Adrenal gland (tissue), 12 donors: ENCODE data around the gene CBX8. TPM values are rescaled to one million over a fixed set of nuclear protein-coding genes. Genes with fewer than 3 reads are reported as not detected.

Source experiments
- DNase-seq, 7 donors: peaks; one replicate each; pipeline ENCODE4 v3.0.0-alpha.2; 2019 to 2020
- H3K27ac ChIP-seq, 5 donors: fragments of 200-600 bp; sonication (generic) in 4 of 5; 1 replicate in 3 of 5; 2 replicates in 2 of 5; pipeline versions ENCODE4 v1.5.1 to v1.8.0; 2016 to 2020; ENCODE audit warnings: mild to moderate bottlenecking in 1 of 5
- H3K27me3 ChIP-seq: fragments of 200-600 bp; 2 replicates; pipeline ENCODE4 v1.8.0; 2021
- H3K36me3 ChIP-seq, 2 donors: fragments of 200-600 bp; replicated peaks in 1 of 2; 1 replicate in 1 of 2; 2 replicates in 1 of 2; pipeline versions ENCODE4 v1.5.1 to v1.8.0; 2018 to 2022
- H3K4me1 ChIP-seq, 2 donors: fragments of 200-600 bp; replicated peaks in 1 of 2; 1 replicate in 1 of 2; 2 replicates in 1 of 2; pipeline versions ENCODE4 v1.5.1 to v1.8.0; 2018 to 2021
- H3K4me3 ChIP-seq, 4 donors: fragments of 200-600 bp; sonication (generic) in 3 of 4; one replicate each; pipeline ENCODE4 v1.5.1; 2016 to 2018
- H3K9me3 ChIP-seq, 3 donors: fragments of 200-600 bp; sonication (generic) in 1 of 3; replicated peaks in 1 of 3; 1 replicate in 2 of 3; 2 replicates in 1 of 3; pipeline versions ENCODE4 v1.5.1 to v1.8.0; 2016 to 2021
- POLR2A ChIP-seq, 2 donors: fragments of 450-650 bp; IDR thresholded peaks; one replicate each; pipeline ENCODE4 v1.6.1; 2017; ENCODE audit warnings: antibody characterized with exemption in 2 of 2, mild to moderate bottlenecking in 2 of 2, moderate library complexity in 1 of 2
- WGBS, 4 donors: extraction: QIAGEN DNeasy Blood & Tissue Kit in 2 of 4; methylation state at CpG; one replicate each; pipeline versions ENCODE4 v1.1.5 to v1.1.7; 2013 to 2017; 5-methylcytosine and 5-hydroxymethylcytosine counted together
- intact Hi-C, 2 donors: fragments of 100-400 bp; cut with DNase I; formaldehyde crosslinking; loops; one replicate each; pipeline versions ENCODE4 v1.14.1 to v1.15.0; 2022 to 2023
- polyA plus RNA-seq, 3 donors: library from polyadenylated mRNA; stranded (reverse); fragments of 200-250 nt in 2 of 3; fragments of 350-450 nt in 1 of 3; fragmentation: Illumina TruSeq in 1 of 3; extraction: RNeasy Lipid Tissue Mini Kit (QIAGEN cat#74804) in 1 of 3; gene quantifications; one replicate each; pipeline ENCODE4 v1.2.3, GENCODE V29; 2013 to 2014
- total RNA-seq, 9 donors: library from RNA; depleted of rRNA in 4 of 9; stranded (reverse); fragments of >200 nt in 4 of 9; fragments of 120-200 nt in 1 of 9; fragmentation: NEBNext Ultra II Directional in 1 of 9; extraction: Animal tissue kit (Norgen Biotek cat#: 25700) in 1 of 9; gene quantifications; one replicate each; pipeline versions ENCODE4 v1.1.0 to v1.2.4, GENCODE V29; 2013 to 2023
- TF ChIP-seq, protein P1 (sequence below), 6 experiments: fragments of 450-650 bp in 4 of 6; fragments of 200-600 bp in 2 of 6; sonication (generic) in 1 of 6; IDR thresholded peaks; 1 replicate in 5 of 6; 2 replicates in 1 of 6; pipeline versions ENCODE4 v1.5.1 to v1.8.0; 2016 to 2021; ENCODE audit warnings: antibody characterized with exemption in 6 of 6, mild to moderate bottlenecking in 2 of 6, moderate library complexity in 1 of 6
- donor health status: healthy with polysubstance abuse.
- donor health status: Bipolar disorder and iron deficiency.
- donor health status: DM: yes; HTN: yes; CAD: no.
- donor health status: DM: no; HTN: no; CAD: no.
- donor health status: DM: no; HTN: no; CAD: no.
- donor health status: DM: yes; HTN: yes; CAD: no.

CBX8 gene
- total and polyA plus RNA-seq, 12 donors = 0.85 to 10.6 (median 5.5) TPM

GRCh38 chr17:79781736-79782575, 14.9 kb downstream of the CBX8 start:
- peaks cover 28% of the 10 kb centered on the region for H3K27me3 ChIP-seq
- 70 to 91% (median 78%) methylated on average over 24 to 27 of the region's 27 CpGs for WGBS, 4 donors
- DNase-seq = no peak

GRCh38 chr17:79781012-79781650, 15.7 kb downstream of the CBX8 start:
- no peak for DNase-seq
- no peak for TF ChIP-seq POLR2A (IDR thresholded peaks at IDR 0.05)
- TF ChIP-seq, protein P1, sequence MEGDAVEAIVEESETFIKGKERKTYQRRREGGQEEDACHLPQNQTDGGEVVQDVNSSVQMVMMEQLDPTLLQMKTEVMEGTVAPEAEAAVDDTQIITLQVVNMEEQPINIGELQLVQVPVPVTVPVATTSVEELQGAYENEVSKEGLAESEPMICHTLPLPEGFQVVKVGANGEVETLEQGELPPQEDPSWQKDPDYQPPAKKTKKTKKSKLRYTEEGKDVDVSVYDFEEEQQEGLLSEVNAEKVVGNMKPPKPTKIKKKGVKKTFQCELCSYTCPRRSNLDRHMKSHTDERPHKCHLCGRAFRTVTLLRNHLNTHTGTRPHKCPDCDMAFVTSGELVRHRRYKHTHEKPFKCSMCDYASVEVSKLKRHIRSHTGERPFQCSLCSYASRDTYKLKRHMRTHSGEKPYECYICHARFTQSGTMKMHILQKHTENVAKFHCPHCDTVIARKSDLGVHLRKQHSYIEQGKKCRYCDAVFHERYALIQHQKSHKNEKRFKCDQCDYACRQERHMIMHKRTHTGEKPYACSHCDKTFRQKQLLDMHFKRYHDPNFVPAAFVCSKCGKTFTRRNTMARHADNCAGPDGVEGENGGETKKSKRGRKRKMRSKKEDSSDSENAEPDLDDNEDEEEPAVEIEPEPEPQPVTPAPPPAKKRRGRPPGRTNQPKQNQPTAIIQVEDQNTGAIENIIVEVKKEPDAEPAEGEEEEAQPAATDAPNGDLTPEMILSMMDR (IDR thresholded peaks at IDR 0.05) = no peak
- Histone ChIP-seq H3K4me1 (peaks cover 7 to 8% of the 10 kb centered on the region in 2 donors), H3K27ac (no peak overlapping the region), H3K36me3 (no peaks in the 10 kb centered on the region), H3K4me3 (no peak overlapping the region), H3K9me3 (no peaks in the 10 kb centered on the region), H3K27me3 (peaks cover 30% of the 10 kb centered on the region)
- 75 to 83% (median 77%) methylated on average over 11 to 12 of the region's 12 CpGs for WGBS, 4 donors
- intact Hi-C loops = loop anchor here in 1 of 2 donors (5.0 kb wide), 1 partner anchor 136 kb away; no protein-coding TSS in a partner anchor

More at GRCh38 chr17:79781736-79782575, 14.9 kb downstream of the CBX8 start:
- no peak overlapping the region for H3K27ac ChIP-seq
- intact Hi-C loops = loop anchor here in 1 of 2 donors (5.0 kb wide), 1 partner anchor 135 kb away; no protein-coding TSS in a partner anchor
- no peak overlapping the region for H3K4me3 ChIP-seq
- no peaks in the 10 kb centered on the region for H3K36me3 ChIP-seq
- TF ChIP-seq POLR2A (IDR thresholded peaks at IDR 0.05) = no peak
- TF ChIP-seq, protein P1 (IDR thresholded peaks at IDR 0.05) = no peak
- no peaks in the 10 kb centered on the region for H3K9me3 ChIP-seq
- H3K4me1 ChIP-seq = peaks cover 7 to 8% of the 10 kb centered on the region in 2 donors

GRCh38 chr17:79779661-79780365, 17.1 kb downstream of the CBX8 start:
- no peak for DNase-seq
- no peak overlapping the region for H3K4me3 ChIP-seq
- H3K9me3 ChIP-seq = no peaks in the 10 kb centered on the region
- TF ChIP-seq, protein P1 (IDR thresholded peaks at IDR 0.05) = no peak
- TF ChIP-seq POLR2A (IDR thresholded peaks at IDR 0.05) = no peak
- no peaks in the 10 kb centered on the region for H3K36me3 ChIP-seq
- H3K27ac ChIP-seq = no peak overlapping the region
- peaks cover 36% of the 10 kb centered on the region for H3K27me3 ChIP-seq
- 81 to 92% (median 92%) methylated on average over 9 to 10 of the region's 10 CpGs for WGBS, 4 donors
- peaks cover 7 to 8% of the 10 kb centered on the region in 2 donors for H3K4me1 ChIP-seq
- intact Hi-C loops = loop anchor here in 1 of 2 donors (5.0 kb wide), 1 partner anchor 137 kb away; no protein-coding TSS in a partner anchor

DNA sequence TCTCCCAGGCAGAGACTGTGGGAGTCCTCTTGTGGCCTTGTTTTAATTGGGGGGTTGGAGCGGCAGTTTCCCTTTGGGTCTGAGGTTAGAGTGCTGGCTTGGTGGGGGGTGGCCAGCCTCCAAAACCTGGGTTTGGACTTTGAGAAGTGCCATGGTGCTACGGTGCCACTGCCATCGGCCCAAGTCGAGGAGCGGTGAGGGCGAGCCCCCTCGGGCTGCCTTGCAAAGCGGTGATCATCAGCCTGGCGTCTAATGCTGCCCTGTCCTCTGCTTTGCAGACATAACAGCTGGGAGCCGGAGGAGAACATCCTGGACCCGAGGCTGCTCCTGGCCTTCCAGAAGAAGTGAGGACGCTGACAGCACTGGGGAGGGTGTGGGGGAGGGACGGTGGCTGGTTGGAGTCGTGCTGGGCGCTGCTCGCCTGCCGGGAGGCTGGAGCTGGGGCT, 17.8 kb downstream of the CBX8 start:
- Histone ChIP-seq H3K27me3 (peaks cover 35% of the 10 kb centered on the region), H3K27ac (no peak overlapping the region), H3K36me3 (no peaks in the 10 kb centered on the region), H3K4me1 (peaks cover 7 to 8% of the 10 kb centered on the region in 2 donors), H3K9me3 (no peaks in the 10 kb centered on the region), H3K4me3 (peak overlapping the region in 1 of 4 donors; percentile 76)
- TF ChIP-seq POLR2A (IDR thresholded peaks at IDR 0.05) = no peak
- TF ChIP-seq, protein P1 (IDR thresholded peaks at IDR 0.05) = no peak
- WGBS, 4 donors = 47 to 60% (median 51%) methylated on average over 1 to 17 of the region's 17 CpGs
- intact Hi-C loops = no loop called here
- no peak for DNase-seq
